Central memory CD4-positive, alpha-beta T cell (primary cell): ENCODE results near the gene SCRN1.

Experiments
- DNase-seq: peaks from one replicate; pipeline ENCODE4 v3.0.0; 2022

Gene SCRN1

GRCh38 chr7:29886827-29887226 lies 102.8 kb downstream of the SCRN1 start:
- DNase-seq, result no peak

- DNase-seq, result no peak
Measured at GRCh38 chr7:29885626-29886025, 104.0 kb downstream of the SCRN1 start.

- DNase-seq, result no peak
Measured at GRCh38 chr7:29884399-29885272, 105.0 kb downstream of the SCRN1 start.

- no peak for DNase-seq
Measured at GRCh38 chr7:29883462-29884398, 105.9 kb downstream of the SCRN1 start.

- no peak for DNase-seq
Measured at GRCh38 chr7:29882481-29882880, 107.1 kb downstream of the SCRN1 start.

- no peak for DNase-seq
Measured at GRCh38 chr7:29881724-29882123, 107.9 kb downstream of the SCRN1 start.

GRCh38 chr7:29879609-29880008 lies 110.0 kb downstream of the SCRN1 start:
- no peak for DNase-seq

GRCh38 chr7:29878081-29878688 lies 111.4 kb downstream of the SCRN1 start:
- peak; percentile 9 for DNase-seq

- DNase-seq, result no peak
Measured at GRCh38 chr7:29877196-29877595, 112.4 kb downstream of the SCRN1 start.

GRCh38 chr7:29875741-29876140 lies 113.9 kb downstream of the SCRN1 start:
- DNase-seq, result no peak

GRCh38 chr7:29873644-29874294 lies 115.8 kb downstream of the SCRN1 start:
- no peak for DNase-seq

GRCh38 chr7:29871787-29872398 lies 117.7 kb downstream of the SCRN1 start:
- DNase-seq, result no peak
